ENCODE results near the gene TSC22D4.

- TF ChIP-seq ATF3 (IDR thresholded peaks at IDR 0.05) (no peak), TAF1 (conservative IDR thresholded peaks at IDR 0.05) (no peak), YY1 (IDR thresholded peaks at IDR 0.05) (no peak), ZBTB33 (IDR thresholded peaks at IDR 0.05) (no peak), FOXA1 (IDR thresholded peaks at IDR 0.05) (no peak), JUND (IDR thresholded peaks at IDR 0.05) (no peak), FOXA2 (IDR thresholded peaks at IDR 0.05) (no peak), NR2F2 (IDR thresholded peaks at IDR 0.05) (no peak), GABPA (IDR thresholded peaks at IDR 0.05 in 1 of 2, conservative IDR thresholded peaks at IDR 0.05 in 1 of 2) (no peak)
- TF ChIP-seq, protein P1, sequence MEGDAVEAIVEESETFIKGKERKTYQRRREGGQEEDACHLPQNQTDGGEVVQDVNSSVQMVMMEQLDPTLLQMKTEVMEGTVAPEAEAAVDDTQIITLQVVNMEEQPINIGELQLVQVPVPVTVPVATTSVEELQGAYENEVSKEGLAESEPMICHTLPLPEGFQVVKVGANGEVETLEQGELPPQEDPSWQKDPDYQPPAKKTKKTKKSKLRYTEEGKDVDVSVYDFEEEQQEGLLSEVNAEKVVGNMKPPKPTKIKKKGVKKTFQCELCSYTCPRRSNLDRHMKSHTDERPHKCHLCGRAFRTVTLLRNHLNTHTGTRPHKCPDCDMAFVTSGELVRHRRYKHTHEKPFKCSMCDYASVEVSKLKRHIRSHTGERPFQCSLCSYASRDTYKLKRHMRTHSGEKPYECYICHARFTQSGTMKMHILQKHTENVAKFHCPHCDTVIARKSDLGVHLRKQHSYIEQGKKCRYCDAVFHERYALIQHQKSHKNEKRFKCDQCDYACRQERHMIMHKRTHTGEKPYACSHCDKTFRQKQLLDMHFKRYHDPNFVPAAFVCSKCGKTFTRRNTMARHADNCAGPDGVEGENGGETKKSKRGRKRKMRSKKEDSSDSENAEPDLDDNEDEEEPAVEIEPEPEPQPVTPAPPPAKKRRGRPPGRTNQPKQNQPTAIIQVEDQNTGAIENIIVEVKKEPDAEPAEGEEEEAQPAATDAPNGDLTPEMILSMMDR (IDR thresholded peaks at IDR 0.05; ENCODE audit: low read depth, low read length, missing input control), result no peak
- TF ChIP-seq, protein P2, sequence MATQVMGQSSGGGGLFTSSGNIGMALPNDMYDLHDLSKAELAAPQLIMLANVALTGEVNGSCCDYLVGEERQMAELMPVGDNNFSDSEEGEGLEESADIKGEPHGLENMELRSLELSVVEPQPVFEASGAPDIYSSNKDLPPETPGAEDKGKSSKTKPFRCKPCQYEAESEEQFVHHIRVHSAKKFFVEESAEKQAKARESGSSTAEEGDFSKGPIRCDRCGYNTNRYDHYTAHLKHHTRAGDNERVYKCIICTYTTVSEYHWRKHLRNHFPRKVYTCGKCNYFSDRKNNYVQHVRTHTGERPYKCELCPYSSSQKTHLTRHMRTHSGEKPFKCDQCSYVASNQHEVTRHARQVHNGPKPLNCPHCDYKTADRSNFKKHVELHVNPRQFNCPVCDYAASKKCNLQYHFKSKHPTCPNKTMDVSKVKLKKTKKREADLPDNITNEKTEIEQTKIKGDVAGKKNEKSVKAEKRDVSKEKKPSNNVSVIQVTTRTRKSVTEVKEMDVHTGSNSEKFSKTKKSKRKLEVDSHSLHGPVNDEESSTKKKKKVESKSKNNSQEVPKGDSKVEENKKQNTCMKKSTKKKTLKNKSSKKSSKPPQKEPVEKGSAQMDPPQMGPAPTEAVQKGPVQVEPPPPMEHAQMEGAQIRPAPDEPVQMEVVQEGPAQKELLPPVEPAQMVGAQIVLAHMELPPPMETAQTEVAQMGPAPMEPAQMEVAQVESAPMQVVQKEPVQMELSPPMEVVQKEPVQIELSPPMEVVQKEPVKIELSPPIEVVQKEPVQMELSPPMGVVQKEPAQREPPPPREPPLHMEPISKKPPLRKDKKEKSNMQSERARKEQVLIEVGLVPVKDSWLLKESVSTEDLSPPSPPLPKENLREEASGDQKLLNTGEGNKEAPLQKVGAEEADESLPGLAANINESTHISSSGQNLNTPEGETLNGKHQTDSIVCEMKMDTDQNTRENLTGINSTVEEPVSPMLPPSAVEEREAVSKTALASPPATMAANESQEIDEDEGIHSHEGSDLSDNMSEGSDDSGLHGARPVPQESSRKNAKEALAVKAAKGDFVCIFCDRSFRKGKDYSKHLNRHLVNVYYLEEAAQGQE (IDR thresholded peaks at IDR 0.05), result no peak
- TF ChIP-seq, protein P3, sequence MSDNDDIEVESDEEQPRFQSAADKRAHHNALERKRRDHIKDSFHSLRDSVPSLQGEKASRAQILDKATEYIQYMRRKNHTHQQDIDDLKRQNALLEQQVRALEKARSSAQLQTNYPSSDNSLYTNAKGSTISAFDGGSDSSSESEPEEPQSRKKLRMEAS (IDR thresholded peaks at IDR 0.05), result no peak
Observed at GRCh38 chr7:100443096-100443840, 35.7 kb downstream of the TSC22D4 start.

Measured in liver (tissue), 3 donors.